GM12878 (cell line): ENCODE data around the gene FAM193A. TPM values are rescaled to one million over a fixed set of nuclear protein-coding genes. Genes with fewer than 3 reads are reported as not detected.

ENCODE experiments used
- ATAC-seq: fragments of 200-7000 bp; cut with Tn5 transposase; 3 replicates; pipeline ENCODE4 v1.9.1; 2020; ENCODE audit warnings: mild to moderate bottlenecking, moderate library complexity
- BruUV-seq: library from RNA; stranded (reverse); fragments of 400-500 nt; replicated peaks from 2 replicates; lab custom pipeline; 2021; lab: Mats Ljungman, UMichigan
- CTCF ChIA-PET: fragments of 300-600 bp; sonication (Branson Sonifier 250); formaldehyde crosslinking; extraction: SDS; loops from one replicate; lab custom pipeline; 2021; ENCODE audit warnings: inconsistent platforms; lab: Yijun Ruan, JAX
- POLR2A ChIA-PET: fragments of 350-600 bp; formaldehyde crosslinking; extraction: SDS; loops from one replicate; lab custom pipeline; 2021; ENCODE audit warnings: inconsistent platforms; lab: Charles Lee
- RAD21 ChIA-PET: fragments of 300-600 bp; sonication (Branson Sonifier 250); formaldehyde crosslinking; loops from one replicate; lab custom pipeline; 2023; ENCODE audit warnings: antibody characterized with exemption; ENCODE audit not compliant: unreplicated experiment; lab: Charles Lee
- SMC1A ChIA-PET: fragments of 300-600 bp; sonication (Branson Sonifier 250); formaldehyde crosslinking; loops from one replicate; lab custom pipeline; 2023; ENCODE audit not compliant: unreplicated experiment, uncharacterized antibody; lab: Charles Lee
- DNase-seq: peaks from one replicate; pipeline ENCODE4 v3.0.0-alpha.2; 2011; ENCODE audit warnings: low read depth, low spot score
- FAIRE-seq: peaks from 3 replicates; lab custom pipeline; 2011; peaks lifted over from hg19 to GRCh38; lab: Jason Lieb, UNC
- H2AFZ ChIP-seq: 2 replicates; pipeline ENCODE4 v1.6.0; 2011; ENCODE audit warnings: low read depth, low read length, control low read depth; ENCODE audit not compliant: control insufficient read depth
- H3K27ac ChIP-seq: 2 replicates; pipeline ENCODE4 v1.5.1; 2011; ENCODE audit warnings: control low read depth; ENCODE audit not compliant: control insufficient read depth, insufficient read depth
- H3K27me3 ChIP-seq, 2 experiments: replicated peaks in 1 of 2; 2 replicates each; pipeline versions ENCODE4 v1.6.0 to v1.6.1; 2011; ENCODE audit warnings: low read length in 1 of 2; ENCODE audit not compliant: control insufficient read depth in 2 of 2, insufficient read depth in 2 of 2
- H3K36me3 ChIP-seq, 2 experiments: 2 replicates each; pipeline ENCODE4 v1.5.1; 2011; ENCODE audit warnings: low read length in 1 of 2; ENCODE audit not compliant: control insufficient read depth in 2 of 2, insufficient read depth in 2 of 2
- H3K4me1 ChIP-seq: 2 replicates; pipeline ENCODE4 v1.6.1; 2011; ENCODE audit warnings: mild to moderate bottlenecking, low read length, moderate library complexity, mixed read lengths; ENCODE audit not compliant: control insufficient read depth, insufficient read depth
- H3K4me2 ChIP-seq: 2 replicates; pipeline ENCODE4 v1.6.0; 2011; ENCODE audit warnings: control low read depth; ENCODE audit not compliant: control insufficient read depth, insufficient read depth
- H3K4me3 ChIP-seq: fragments of 200-600 bp; sonication (generic); 2 replicates; pipeline ENCODE4 v1.5.1; 2016
- H3K79me2 ChIP-seq: 2 replicates; pipeline ENCODE4 v1.6.0; 2011; ENCODE audit warnings: low read length; ENCODE audit not compliant: control insufficient read depth, insufficient read depth
- H3K9ac ChIP-seq: 2 replicates; pipeline ENCODE4 v1.8.0; 2011; ENCODE audit warnings: low read length, control low read depth, mixed read lengths; ENCODE audit not compliant: control insufficient read depth, insufficient read depth
- H3K9me3 ChIP-seq: replicated peaks from 3 replicates; pipeline ENCODE4 v1.5.1; 2011; ENCODE audit warnings: mild to moderate bottlenecking, low read length; ENCODE audit not compliant: control insufficient read depth, insufficient read depth
- H4K20me1 ChIP-seq: 2 replicates; pipeline ENCODE4 v1.6.0; 2011; ENCODE audit not compliant: control insufficient read depth, insufficient read depth
- HDAC2 ChIP-seq: fragments of 200-600 bp; sonication (generic); IDR thresholded peaks from 2 replicates; pipeline ENCODE4 v1.6.1; 2017
- IKZF2 ChIP-seq, 2 experiments: fragments of 450-650 bp; IDR thresholded peaks; 2 replicates each; pipeline ENCODE4 v1.6.1; 2017; ENCODE audit warnings: mild to moderate bottlenecking in 2 of 2, moderate library complexity in 2 of 2
- KAT2A ChIP-seq: conservative IDR thresholded peaks from 2 replicates; pipeline ENCODE4 v1.6.1; 2011; ENCODE audit warnings: low read depth, low read length; ENCODE audit not compliant: control insufficient read depth
- KDM1A ChIP-seq: fragments of 200-600 bp; sonication (generic); IDR thresholded peaks from 2 replicates; pipeline ENCODE4 v1.6.1; 2016; ENCODE audit warnings: borderline replicate concordance
- PML ChIP-seq: IDR thresholded peaks from 2 replicates; pipeline ENCODE4 v1.6.1; 2012; ENCODE audit warnings: low read length, inconsistent platforms
- POLR2A ChIP-seq: IDR thresholded peaks from 2 replicates; pipeline ENCODE4 v1.6.1; 2011; ENCODE audit warnings: low read depth, mild to moderate bottlenecking, low read length
- POLR2AphosphoS2 ChIP-seq: IDR thresholded peaks from 2 replicates; pipeline ENCODE4 v1.6.1; 2011; ENCODE audit warnings: low read depth, mild to moderate bottlenecking, low read length, improper control_type of control experiment, moderate library complexity
- POLR2AphosphoS5 ChIP-seq: IDR thresholded peaks from 2 replicates; pipeline ENCODE4 v1.6.1; 2011; ENCODE audit warnings: mild to moderate bottlenecking, low read length, inconsistent platforms
- SP1 ChIP-seq: IDR thresholded peaks from one replicate; pipeline ENCODE4 v1.6.1; 2011; ENCODE audit warnings: low read depth, low read length
- STAT3 ChIP-seq: IDR thresholded peaks from 2 replicates; pipeline ENCODE4 v1.6.1; 2011; ENCODE audit warnings: low read depth, low read length, improper control_type of control experiment
- TBL1XR1 ChIP-seq: IDR thresholded peaks from 2 replicates; pipeline ENCODE4 v1.6.1; 2012; ENCODE audit warnings: low read depth, low read length, improper control_type of control experiment
- ZBTB4 ChIP-seq: fragments of 450-650 bp; formaldehyde crosslinking; IDR thresholded peaks from 2 replicates; pipeline ENCODE4 v1.4.0; 2022; ENCODE audit warnings: mild to moderate bottlenecking, moderate library complexity
- ZNF24 ChIP-seq: fragments of 450-650 bp; IDR thresholded peaks from 2 replicates; pipeline ENCODE4 v1.6.1; 2017; ENCODE audit warnings: antibody characterized with exemption, mild to moderate bottlenecking
- WGBS: methylation state at CpG from one replicate; pipeline ENCODE4 v1.1.6; 2016; ENCODE audit warnings: low lambda C conversion rate; ENCODE audit not compliant: insufficient replicate concordance, insufficient coverage; ENCODE audit errors: missing lambda C conversion rate; 5-methylcytosine and 5-hydroxymethylcytosine counted together
- in situ Hi-C: fragments of 300-500 bp; cut with MboI; formaldehyde crosslinking; loops from 9 replicates; pipeline ENCODE4 v1.14.3; 2018; ENCODE audit warnings: mixed read lengths
- intact Hi-C: fragments of 100-400 bp; cut with micrococcal nuclease; formaldehyde crosslinking; loops from one replicate; pipeline ENCODE4 v1.14.2; 2022; ENCODE audit not compliant: unreplicated experiment
- polyA plus RNA-seq, 11 experiments: library from polyadenylated mRNA; depleted of rRNA in 4 of 11; unstranded in 6 of 11; stranded (reverse) in 5 of 11; fragments of >200 nt; fragmentation: Nextera tagmentation in 4 of 11; fragmentation: Illumina TruSeq in 1 of 11; extraction: Ambion mirVana in 4 of 11; extraction: Trizol in 1 of 11; gene quantifications; 1 replicate in 1 of 11; 2 replicates in 10 of 11; pipeline versions ENCODE4 v1.2.1 to v1.2.3, GENCODE V29; 2011 to 2016; ENCODE audit warnings: inconsistent platforms in 2 of 11, missing spikeins in 2 of 11, low read depth in 1 of 11
- total RNA-seq, 4 experiments: library from RNA; depleted of rRNA in 3 of 4; stranded (reverse); fragments of >200 nt in 3 of 4; fragmentation: Illumina TruSeq in 1 of 4; extraction: Trizol in 1 of 4; gene quantifications; 2 replicates each; pipeline versions ENCODE4 v1.2.1 to v1.2.3, GENCODE V29; 2013 to 2021
- TF ChIP-seq, protein P1 (sequence below): IDR thresholded peaks from 2 replicates; pipeline ENCODE4 v1.6.1; 2011; ENCODE audit warnings: low read depth, low read length, improper control_type of control experiment, borderline replicate concordance

FAM193A gene
- total and polyA plus RNA-seq, 10 of the 15 experiments (the other 5 are each of a cell fraction or from before 2014, with no cell fraction given): 0.52 to 23.3 (median 7.4) TPM

DNA sequence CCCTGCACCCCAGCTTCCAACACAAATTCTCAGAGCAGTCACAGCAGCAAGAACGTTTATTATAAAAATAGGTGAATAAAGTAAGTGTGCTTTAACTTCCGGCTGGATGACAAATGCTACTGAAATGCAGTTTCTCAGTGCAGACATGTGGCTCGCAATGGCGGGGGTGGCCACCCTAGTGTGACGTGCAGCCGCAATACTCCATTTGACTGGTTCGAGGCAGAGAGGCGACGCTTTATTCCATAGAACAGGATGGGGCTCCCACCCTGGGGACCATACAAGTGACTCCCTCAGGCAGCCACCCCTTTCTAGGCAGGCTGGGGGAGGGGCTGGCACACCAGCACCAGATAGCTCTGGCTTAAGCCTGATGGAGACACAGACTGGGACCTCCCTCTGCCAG lies 205.2 kb downstream of the FAM193A start:
- ChIA-PET RAD21 (no interaction called here), CTCF (no interaction called here), POLR2A (no interaction called here), SMC1A (no interaction called here)
- ATAC-seq (no peak), FAIRE-seq (no peak), DNase-seq (no peak)
- Histone ChIP-seq H3K9ac (no peak overlapping the region), H2AFZ (no peak overlapping the region), H3K27ac (no peak overlapping the region), H3K4me1 (peaks cover 25% of the 10 kb centered on the region), H3K36me3 (peaks cover 19% of the 10 kb centered on the region in 2 experiments), H3K9me3 (no peaks in the 10 kb centered on the region; the same call in 2 of the 3 replicates), H3K27me3 (no peaks in the 10 kb centered on the region), H3K4me2 (no peak overlapping the region), H4K20me1 (no peaks in the 10 kb centered on the region), H3K4me3 (no peak overlapping the region), H3K79me2 (peaks cover 11% of the 10 kb centered on the region)
- intact Hi-C loops (no loop called here), in situ Hi-C loops (no loop called here)
- no TSS peak for BruUV-seq
- 90% methylated on average over 9 of the region's 9 CpGs for WGBS
- TF ChIP-seq HDAC2 (no peak), ZNF24 (no peak), SP1 (no peak), TBL1XR1 (no peak)

GRCh38 chr4:2742081-2742822 lies 205.8 kb downstream of the FAM193A start:
- ChIA-PET RAD21 (no interaction called here), SMC1A (no interaction called here), POLR2A (no interaction called here), CTCF (no interaction called here)
- Histone ChIP-seq H3K27me3 (no peaks in the 10 kb centered on the region), H3K79me2 (peaks cover 13% of the 10 kb centered on the region), H3K4me2 (no peak overlapping the region), H2AFZ (no peak overlapping the region), H3K36me3 (peaks cover 19 to 24% of the 10 kb centered on the region in 2 experiments), H3K9me3 (no peaks in the 10 kb centered on the region), H3K4me3 (no peak overlapping the region), H3K9ac (no peak overlapping the region), H3K4me1 (peaks cover 31% of the 10 kb centered on the region), H3K27ac (no peak overlapping the region), H4K20me1 (no peaks in the 10 kb centered on the region)
- 0 out of 2 replicates have a peak, but pooled peaks have one; percentile 11 for TF ChIP-seq POLR2AphosphoS2
- no peak for TF ChIP-seq ZBTB4 (CRISPR knock-in tag)
- TF ChIP-seq KAT2A: no peak
- no peak for TF ChIP-seq STAT3
- TF ChIP-seq POLR2AphosphoS5: 0 out of 2 replicates have a peak, but pooled peaks have one; percentile 31
- TF ChIP-seq, protein P1, sequence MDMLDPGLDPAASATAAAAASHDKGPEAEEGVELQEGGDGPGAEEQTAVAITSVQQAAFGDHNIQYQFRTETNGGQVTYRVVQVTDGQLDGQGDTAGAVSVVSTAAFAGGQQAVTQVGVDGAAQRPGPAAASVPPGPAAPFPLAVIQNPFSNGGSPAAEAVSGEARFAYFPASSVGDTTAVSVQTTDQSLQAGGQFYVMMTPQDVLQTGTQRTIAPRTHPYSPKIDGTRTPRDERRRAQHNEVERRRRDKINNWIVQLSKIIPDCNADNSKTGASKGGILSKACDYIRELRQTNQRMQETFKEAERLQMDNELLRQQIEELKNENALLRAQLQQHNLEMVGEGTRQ: no peak
- no peak for TF ChIP-seq PML
- no peak for TF ChIP-seq IKZF2 (IDR thresholded peaks at IDR 0.05)
- no peak for TF ChIP-seq KDM1A
- TF ChIP-seq POLR2A: peak; percentile 17
- ATAC-seq (no peak), FAIRE-seq (no peak), DNase-seq (no peak)
- intact Hi-C loops (no loop called here), in situ Hi-C loops (no loop called here)
- BruUV-seq: TSS peak; percentile 17
- WGBS: 97% methylated on average over 27 of the region's 27 CpGs
